Measurements from ENCODE around the gene CHMP4A. TPM values are rescaled to one million over a fixed set of nuclear protein-coding genes. Genes with fewer than 3 reads are reported as not detected.

Gene CHMP4A
- total and polyA plus RNA-seq, 2 of the 13 experiments (the other 11 are each of a cell fraction or from before 2014, with no cell fraction given), result 83.6 to 113 TPM

- TF ChIP-seq DZIP1 (CRISPR knock-in tag; IDR thresholded peaks at IDR 0.05), result peak; percentile 96; the same call in 1 of the 2 replicates
- no peak for TF ChIP-seq NCOA1 (CRISPR knock-in tag; IDR thresholded peaks at IDR 0.05)
- TF ChIP-seq TBX2 (CRISPR knock-in tag; IDR thresholded peaks at IDR 0.05; ENCODE audit: borderline replicate concordance), result no peak
- no peak for TF ChIP-seq ZNF264 (CRISPR knock-in tag; IDR thresholded peaks at IDR 0.05)
- TF ChIP-seq AGO2 (optimal IDR thresholded peaks at IDR 0.05; ENCODE audit: low read depth, low read length), result peak; percentile 27
- no peak for TF ChIP-seq ZNF331 (CRISPR knock-in tag; IDR thresholded peaks at IDR 0.05)
- TF ChIP-seq ATF3 (CRISPR knock-in tag; IDR thresholded peaks at IDR 0.05), result no peak
- no peak for TF ChIP-seq DBP (CRISPR knock-in tag; IDR thresholded peaks at IDR 0.05; ENCODE audit: not compliant biosample characterization)
- TF ChIP-seq UBTF (CRISPR knock-in tag; IDR thresholded peaks at IDR 0.05), result peak; percentile 2; the same call in 1 of the 2 replicates
- TF ChIP-seq RBM39 (IDR thresholded peaks at IDR 0.05; ENCODE audit: low read depth, low read length, poor library complexity, severe bottlenecking), result no peak
- no peak for TF ChIP-seq HOXD1 (CRISPR knock-in tag; IDR thresholded peaks at IDR 0.05)
These were observed 41.5 kb upstream of the CHMP4A start (continued) for GRCh38 chr14:24254630-24255392.

Measured in HepG2 (cell line).